ENCODE measurements around the gene IGSF9.

IGSF9 gene

GRCh38 chr1:159953536-159954515, 8.4 kb upstream of the IGSF9 start, which contains the start of gene SLAMF9:
SLAMF9 (minus strand) TSS chr1:159954237; CDS start chr1:159954137, 100 bp downstream.
- WGBS (ENCODE audit: insufficient coverage) = 90% methylated on average over 10 of the region's 11 CpGs
- no peaks in the 10 kb centered on the region for H3K36me3 ChIP-seq (ENCODE audit: control insufficient read depth in 4 of 4, insufficient read depth in 4 of 4, low read length in 3 of 4)
- no peak within 1 kb of the TSS for H3K27ac ChIP-seq (ENCODE audit: insufficient read depth in 1 of 2, low read depth in 1 of 2, low read length in 2 of 2, poor library complexity in 1 of 2, severe bottlenecking in 2 of 2)
- peaks cover 0 to 7% (median 0%) of the 10 kb centered on the region in 5 experiments for H3K27me3 ChIP-seq (replicated peaks in 2 of 5; ENCODE audit: control insufficient read depth in 4 of 5, insufficient read depth in 5 of 5, low read length in 4 of 5)
- CTCF ChIA-PET = interaction anchor here (0.9 to 4.0 kb wide), 9 partner anchors 8 to 155 kb away, joined by 3 to 24 read pairs (median 5); partner anchors contain the start of gene IGSF9
- no peaks in the 10 kb centered on the region for H3K4me1 ChIP-seq (ENCODE audit: control extremely low read depth in 1 of 4, control insufficient read depth in 4 of 4, insufficient read depth in 4 of 4, low read length in 3 of 4)
- H3K4me3 ChIP-seq (ENCODE audit: control insufficient read depth in 1 of 7, extremely low read depth in 1 of 7, insufficient read depth in 4 of 7, low read depth in 2 of 7, low read length in 6 of 7) = no peak within 1 kb of the TSS
- POLR2A ChIA-PET = no interaction called here
- DNase-seq = peak in 2 of 3 donors; percentile 17 to 44
- H3K9me3 ChIP-seq (ENCODE audit: control extremely low read depth in 1 of 5, control insufficient read depth in 4 of 5, insufficient read depth in 2 of 5, low read depth in 1 of 5, low read length in 4 of 5) = no peaks in the 10 kb centered on the region

GRCh38 chr1:159952932-159953331, 7.5 kb upstream of the IGSF9 start:
- ChIA-PET CTCF (interaction anchor here (1.0 to 4.0 kb wide), 5 partner anchors 15 to 163 kb away, joined by 3 to 24 read pairs (median 4); no protein-coding TSS in a partner anchor), POLR2A (no interaction called here)
- H3K9me3 ChIP-seq (ENCODE audit: control extremely low read depth in 1 of 5, control insufficient read depth in 4 of 5, insufficient read depth in 2 of 5, low read depth in 1 of 5, low read length in 4 of 5) = no peaks in the 10 kb centered on the region
- no peak overlapping the region for H3K4me3 ChIP-seq (ENCODE audit: control insufficient read depth in 1 of 7, extremely low read depth in 1 of 7, insufficient read depth in 4 of 7, low read depth in 2 of 7, low read length in 6 of 7)
- no peaks in the 10 kb centered on the region for H3K36me3 ChIP-seq (ENCODE audit: control insufficient read depth in 4 of 4, insufficient read depth in 4 of 4, low read length in 3 of 4)
- H3K4me1 ChIP-seq (ENCODE audit: control extremely low read depth in 1 of 4, control insufficient read depth in 4 of 4, insufficient read depth in 4 of 4, low read length in 3 of 4) = no peaks in the 10 kb centered on the region
- DNase-seq = no peak
- no peak overlapping the region for H3K27ac ChIP-seq (ENCODE audit: insufficient read depth in 1 of 2, low read depth in 1 of 2, low read length in 2 of 2, poor library complexity in 1 of 2, severe bottlenecking in 2 of 2)
- 100% methylated on average over 2 of the region's 5 CpGs for WGBS (ENCODE audit: insufficient coverage)
- peaks cover 0 to 8% (median 0%) of the 10 kb centered on the region in 5 experiments for H3K27me3 ChIP-seq (replicated peaks in 2 of 5; ENCODE audit: control insufficient read depth in 4 of 5, insufficient read depth in 5 of 5, low read length in 4 of 5)

GRCh38 chr1:159951551-159951950, 6.1 kb upstream of the IGSF9 start:
- CTCF ChIA-PET = interaction anchor here (4.0 kb wide), 1 partner anchor 13 kb away, joined by 24 read pairs; no protein-coding TSS in a partner anchor
- Histone ChIP-seq H3K4me3 (ENCODE audit: control insufficient read depth in 1 of 7, extremely low read depth in 1 of 7, insufficient read depth in 4 of 7, low read depth in 2 of 7, low read length in 6 of 7) (no peak overlapping the region), H3K27ac (ENCODE audit: insufficient read depth in 1 of 2, low read depth in 1 of 2, low read length in 2 of 2, poor library complexity in 1 of 2, severe bottlenecking in 2 of 2) (no peak overlapping the region), H3K9me3 (ENCODE audit: control extremely low read depth in 1 of 5, control insufficient read depth in 4 of 5, insufficient read depth in 2 of 5, low read depth in 1 of 5, low read length in 4 of 5) (no peaks in the 10 kb centered on the region), H3K36me3 (ENCODE audit: control insufficient read depth in 4 of 4, insufficient read depth in 4 of 4, low read length in 3 of 4) (no peaks in the 10 kb centered on the region), H3K27me3 (replicated peaks in 2 of 5; ENCODE audit: control insufficient read depth in 4 of 5, insufficient read depth in 5 of 5, low read length in 4 of 5) (peaks cover 0 to 14% (median 0%) of the 10 kb centered on the region in 5 experiments), H3K4me1 (ENCODE audit: control extremely low read depth in 1 of 4, control insufficient read depth in 4 of 4, insufficient read depth in 4 of 4, low read length in 3 of 4) (no peaks in the 10 kb centered on the region)
- 100% methylated on average over 1 of the region's 1 CpG for WGBS (ENCODE audit: insufficient coverage)
- no peak for DNase-seq
- POLR2A ChIA-PET = no interaction called here

- no peak overlapping the region for H3K4me3 ChIP-seq (ENCODE audit: control insufficient read depth in 1 of 7, extremely low read depth in 1 of 7, insufficient read depth in 4 of 7, low read depth in 2 of 7, low read length in 6 of 7)
- peaks cover 0 to 20% (median 0%) of the 10 kb centered on the region in 5 experiments for H3K27me3 ChIP-seq (replicated peaks in 2 of 5; ENCODE audit: control insufficient read depth in 4 of 5, insufficient read depth in 5 of 5, low read length in 4 of 5)
- peaks cover 0 to 3% (median 1%) of the 10 kb centered on the region in 4 experiments for H3K4me1 ChIP-seq (ENCODE audit: control extremely low read depth in 1 of 4, control insufficient read depth in 4 of 4, insufficient read depth in 4 of 4, low read length in 3 of 4)
- CTCF ChIA-PET = interaction anchor here (4.0 kb wide), 1 partner anchor 13 kb away, joined by 24 read pairs; no protein-coding TSS in a partner anchor
- H3K36me3 ChIP-seq (ENCODE audit: control insufficient read depth in 4 of 4, insufficient read depth in 4 of 4, low read length in 3 of 4) = no peaks in the 10 kb centered on the region
- WGBS (ENCODE audit: insufficient coverage) = 90% methylated on average over 2 of the region's 2 CpGs
- H3K27ac ChIP-seq (ENCODE audit: insufficient read depth in 1 of 2, low read depth in 1 of 2, low read length in 2 of 2, poor library complexity in 1 of 2, severe bottlenecking in 2 of 2) = no peak overlapping the region
- H3K9me3 ChIP-seq (ENCODE audit: control extremely low read depth in 1 of 5, control insufficient read depth in 4 of 5, insufficient read depth in 2 of 5, low read depth in 1 of 5, low read length in 4 of 5) = no peaks in the 10 kb centered on the region
- DNase-seq = no peak
- POLR2A ChIA-PET = no interaction called here
These were observed 5.6 kb upstream of the IGSF9 start for GRCh38 chr1:159951016-159951415.

GRCh38 chr1:159949981-159950381, 4.6 kb upstream of the IGSF9 start:
- 94% methylated on average over 3 of the region's 4 CpGs for WGBS (ENCODE audit: insufficient coverage)
- Histone ChIP-seq H3K4me1 (ENCODE audit: control extremely low read depth in 1 of 4, control insufficient read depth in 4 of 4, insufficient read depth in 4 of 4, low read length in 3 of 4) (peaks cover 0 to 12% (median 9%) of the 10 kb centered on the region in 4 experiments), H3K27me3 (replicated peaks in 2 of 5; ENCODE audit: control insufficient read depth in 4 of 5, insufficient read depth in 5 of 5, low read length in 4 of 5) (peaks cover 0 to 25% (median 0%) of the 10 kb centered on the region in 5 experiments), H3K4me3 (ENCODE audit: control insufficient read depth in 1 of 7, extremely low read depth in 1 of 7, insufficient read depth in 4 of 7, low read depth in 2 of 7, low read length in 6 of 7) (no peak overlapping the region), H3K27ac (ENCODE audit: insufficient read depth in 1 of 2, low read depth in 1 of 2, low read length in 2 of 2, poor library complexity in 1 of 2, severe bottlenecking in 2 of 2) (no peak overlapping the region), H3K9me3 (ENCODE audit: control extremely low read depth in 1 of 5, control insufficient read depth in 4 of 5, insufficient read depth in 2 of 5, low read depth in 1 of 5, low read length in 4 of 5) (no peaks in the 10 kb centered on the region), H3K36me3 (ENCODE audit: control insufficient read depth in 4 of 4, insufficient read depth in 4 of 4, low read length in 3 of 4) (no peaks in the 10 kb centered on the region)
- no peak for DNase-seq
- POLR2A ChIA-PET = no interaction called here
- CTCF ChIA-PET = interaction anchor here (1.0 to 1.2 kb wide), 3 partner anchors 11 to 152 kb away, joined by 3 to 5 read pairs (median 3); no protein-coding TSS in a partner anchor

- no peaks in the 10 kb centered on the region for H3K36me3 ChIP-seq (ENCODE audit: control insufficient read depth in 4 of 4, insufficient read depth in 4 of 4, low read length in 3 of 4)
- 90% methylated on average over 5 of the region's 6 CpGs for WGBS (ENCODE audit: insufficient coverage)
- H3K27me3 ChIP-seq (replicated peaks in 2 of 5; ENCODE audit: control insufficient read depth in 4 of 5, insufficient read depth in 5 of 5, low read length in 4 of 5) = peaks cover 0 to 28% (median 0%) of the 10 kb centered on the region in 5 experiments
- CTCF ChIA-PET = interaction anchor here (1.0 to 1.2 kb wide), 2 partner anchors 12 to 151 kb away, joined by 3 to 5 read pairs; no protein-coding TSS in a partner anchor
- peaks cover 0 to 15% (median 11%) of the 10 kb centered on the region in 4 experiments for H3K4me1 ChIP-seq (ENCODE audit: control extremely low read depth in 1 of 4, control insufficient read depth in 4 of 4, insufficient read depth in 4 of 4, low read length in 3 of 4)
- H3K9me3 ChIP-seq (ENCODE audit: control extremely low read depth in 1 of 5, control insufficient read depth in 4 of 5, insufficient read depth in 2 of 5, low read depth in 1 of 5, low read length in 4 of 5) = no peaks in the 10 kb centered on the region
- no peak for DNase-seq
- no peak overlapping the region for H3K27ac ChIP-seq (ENCODE audit: insufficient read depth in 1 of 2, low read depth in 1 of 2, low read length in 2 of 2, poor library complexity in 1 of 2, severe bottlenecking in 2 of 2)
- POLR2A ChIA-PET = no interaction called here
- no peak overlapping the region for H3K4me3 ChIP-seq (ENCODE audit: control insufficient read depth in 1 of 7, extremely low read depth in 1 of 7, insufficient read depth in 4 of 7, low read depth in 2 of 7, low read length in 6 of 7)
These were observed 3.7 kb upstream of the IGSF9 start for GRCh38 chr1:159949123-159949522.

Measured in common myeloid progenitor, CD34-positive (primary cell).